Hematopoietic multipotent progenitor cell treated with erythropoietin and hydrocortisone succinate and interleukin-3 and kit ligand, for 6 days (in vitro differentiated cells): ENCODE data around the gene FKBP7.
"Not testable (repeated sequence)": the region's sequence is repeated elsewhere in the genome, so short reads cannot be mapped to it uniquely, and the experiment has no call there.

ENCODE experiments used
- DNase-seq: peaks from one replicate; pipeline ENCODE4 v3.0.0-alpha.2; 2015

The FKBP7 gene

DNA sequence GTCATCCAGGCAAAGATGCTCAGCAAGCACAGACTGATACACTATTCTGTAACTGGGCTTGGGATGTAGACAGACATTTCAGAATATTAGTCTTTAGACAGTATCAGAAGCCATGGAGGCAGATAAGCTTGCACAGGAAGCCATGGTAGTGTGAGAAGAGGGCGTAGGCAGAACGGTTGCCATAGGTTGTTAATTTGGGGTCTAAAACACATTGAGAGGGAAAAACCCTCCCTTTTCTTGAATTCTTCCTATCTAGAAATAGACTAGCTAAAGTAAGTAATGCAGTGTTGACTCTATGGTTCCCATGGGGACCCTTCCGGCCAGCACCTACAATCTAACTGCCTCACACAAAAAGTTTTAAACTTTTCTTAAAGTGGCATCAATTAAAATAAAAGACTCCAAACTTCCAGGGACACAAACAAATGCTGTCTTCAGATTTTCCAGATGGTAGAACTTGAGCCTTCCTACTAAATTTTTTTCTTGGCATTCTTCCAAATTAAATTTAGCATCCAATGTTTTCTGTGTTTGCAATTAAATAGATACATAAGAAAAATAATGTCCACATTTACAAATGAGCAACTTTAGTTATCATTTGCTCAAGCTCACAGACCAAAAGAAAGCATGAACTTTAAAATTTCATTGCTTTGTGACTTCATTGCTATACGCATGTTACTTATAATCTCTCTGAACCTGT, 29.3 kb downstream of the FKBP7 start:
- DNase-seq, result peak; percentile 20

DNA sequence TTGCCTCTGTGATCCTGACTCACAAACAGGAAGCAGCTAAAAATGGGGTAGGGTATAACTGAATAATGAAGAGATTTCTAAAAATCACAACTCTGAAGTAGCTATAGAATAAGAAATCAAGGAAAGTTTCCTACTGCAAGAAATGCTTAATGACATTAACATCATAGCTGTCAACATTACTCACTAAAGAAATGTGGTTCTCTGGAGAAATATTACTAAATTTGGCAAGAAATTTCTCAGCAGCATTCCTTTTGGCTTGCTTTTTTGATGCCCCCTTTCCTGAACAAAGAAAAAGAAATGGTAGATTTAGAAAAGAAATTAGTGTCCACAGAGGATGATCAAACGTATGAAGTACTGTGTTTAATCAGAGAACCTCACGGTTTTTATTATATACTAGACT, 37.0 kb downstream of the FKBP7 start:
- no peak for DNase-seq

DNA sequence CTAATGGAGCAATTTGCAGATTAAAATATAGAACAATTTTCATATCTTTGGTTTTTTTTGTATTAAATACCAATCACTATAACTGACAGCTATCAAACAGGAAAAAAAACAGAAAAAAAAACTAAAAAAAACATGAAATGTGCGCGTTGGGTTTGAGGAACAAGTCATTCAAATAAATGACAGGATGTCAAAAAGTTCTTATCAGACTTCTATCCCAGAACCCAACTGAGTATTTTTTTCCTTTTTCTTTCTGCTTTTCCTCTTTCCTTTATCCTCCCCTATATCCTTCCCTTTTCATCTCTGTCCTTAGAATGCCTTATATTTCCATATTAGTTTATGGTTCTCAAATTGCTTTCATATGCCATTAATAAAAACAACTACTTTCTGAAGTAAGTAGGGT, 41.7 kb downstream of the FKBP7 start:
- DNase-seq, result no peak

DNA sequence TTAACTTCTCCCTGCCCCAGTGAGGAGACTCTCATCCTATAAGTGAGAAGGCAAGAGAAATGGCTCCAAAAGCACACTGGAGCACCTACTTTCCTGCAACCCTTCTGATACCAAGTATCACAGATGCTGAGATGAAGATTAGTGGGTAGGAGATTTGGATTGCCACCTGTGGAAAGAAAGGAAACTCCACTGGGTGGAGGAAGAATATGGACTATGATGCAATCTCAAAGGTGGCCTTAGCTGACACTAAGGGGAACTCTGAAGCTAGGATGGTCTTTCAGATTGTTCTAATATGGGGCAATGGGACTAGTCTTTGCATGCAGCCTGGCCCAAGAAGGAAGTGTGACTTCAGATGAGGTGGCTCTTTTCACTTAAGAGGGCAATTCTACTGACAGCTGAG, 49.1 kb downstream of the FKBP7 start:
- DNase-seq, result no peak

DNA sequence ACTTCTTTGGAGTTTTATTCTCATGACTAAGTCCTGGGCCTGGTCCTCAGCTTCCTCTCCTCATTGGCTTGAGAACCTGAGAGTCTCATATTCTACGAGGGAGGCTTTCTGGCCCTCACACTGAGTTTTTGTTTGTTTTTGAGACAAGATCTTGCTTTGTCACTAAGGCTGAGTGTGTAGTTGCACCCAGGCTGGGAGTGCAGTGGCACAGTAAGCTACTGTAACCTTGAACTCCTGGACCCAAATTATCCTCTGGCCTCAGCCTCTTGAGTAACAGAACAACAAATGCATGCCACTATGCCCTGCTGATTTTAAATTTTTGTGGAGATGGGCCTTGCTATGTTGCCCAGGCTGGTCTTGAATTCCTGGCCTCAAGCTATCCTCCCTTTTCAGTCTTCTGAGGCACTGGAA, 50.0 kb downstream of the FKBP7 start:
- no peak for DNase-seq

DNA sequence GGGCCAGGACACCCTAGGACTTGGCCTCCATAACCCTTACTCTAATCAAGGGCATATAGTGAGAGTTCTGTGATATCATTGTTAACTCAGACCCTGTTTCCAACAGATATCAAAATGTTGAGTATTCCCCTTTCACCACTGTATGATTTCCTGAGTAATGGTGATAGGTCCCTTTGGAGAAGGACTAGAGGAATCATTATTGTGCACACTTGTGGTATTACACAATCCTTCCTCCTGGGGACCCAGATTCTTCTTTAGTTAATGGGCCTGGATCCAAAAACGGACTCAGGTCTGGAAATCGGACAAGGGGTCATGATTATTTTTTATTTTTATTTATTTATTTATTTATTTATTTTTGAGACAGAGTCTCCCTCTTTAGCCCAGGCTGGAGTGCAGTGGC, 50.9 kb downstream of the FKBP7 start:
- DNase-seq, result no peak

DNA sequence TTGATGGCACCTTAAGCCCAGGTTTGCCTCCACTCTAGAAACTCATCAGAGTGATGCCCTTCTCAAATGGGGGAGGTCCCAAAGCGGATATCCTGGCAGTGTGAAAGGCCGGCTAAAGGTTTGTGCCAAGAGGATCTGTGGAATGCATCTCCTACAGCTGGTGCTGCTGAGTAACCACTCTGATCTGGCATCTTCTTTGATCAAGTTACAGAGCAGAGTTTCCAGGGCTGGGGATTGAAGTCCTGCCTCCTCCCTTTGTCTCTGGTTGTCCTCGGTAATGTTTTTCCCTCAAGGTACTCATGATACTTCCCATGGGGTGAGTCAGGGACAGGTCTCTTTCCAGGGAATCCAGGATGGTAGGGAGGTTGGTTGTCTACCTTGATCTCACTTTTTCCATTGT, 52.0 kb downstream of the FKBP7 start:
- no peak for DNase-seq

DNA sequence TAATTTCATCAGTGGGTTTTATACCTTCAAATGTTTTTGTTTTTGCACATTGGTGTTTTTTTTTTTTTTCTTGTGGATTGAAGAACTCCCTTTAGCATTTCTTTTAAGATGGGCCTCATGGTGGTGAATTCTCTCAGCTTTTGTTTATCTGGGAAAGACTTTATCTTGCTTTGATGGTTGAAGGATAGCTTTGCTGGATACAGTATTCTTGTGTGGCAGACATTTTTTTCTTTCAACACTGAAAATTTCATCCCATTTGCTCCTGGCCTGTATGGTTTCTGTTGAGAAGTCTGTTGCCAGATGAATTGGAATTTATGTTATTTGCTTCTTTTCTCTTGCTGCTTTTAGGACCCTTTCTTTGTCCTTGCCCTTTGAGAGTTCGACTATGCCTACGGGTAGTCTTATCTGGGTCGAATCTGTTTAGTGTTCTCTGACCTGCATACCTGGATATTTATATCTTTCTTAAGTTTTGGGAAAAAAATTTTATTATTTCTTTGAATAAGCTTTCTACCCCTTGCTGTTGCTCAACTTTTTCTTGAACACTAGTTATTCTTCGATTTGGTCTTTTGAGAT, 53.1 kb downstream of the FKBP7 start:
- no peak for DNase-seq

DNA sequence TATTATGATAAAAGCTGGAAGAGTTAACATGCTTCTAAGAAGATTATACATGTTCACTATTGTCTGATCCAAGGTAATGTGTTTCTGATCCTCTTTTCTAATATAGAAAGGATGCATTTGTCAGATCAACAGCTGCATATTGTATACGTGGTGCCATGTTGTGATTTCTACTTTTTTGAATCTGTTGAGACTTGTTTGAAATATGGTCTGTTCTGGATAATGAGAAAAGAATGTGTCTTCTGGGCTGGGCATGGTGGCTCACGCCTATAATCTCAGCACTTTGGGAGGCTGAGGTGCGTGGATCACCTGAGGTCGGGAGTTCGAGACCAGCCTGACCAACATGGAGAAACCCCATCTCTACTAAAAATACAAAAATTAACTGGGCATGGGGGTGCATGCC, 54.7 kb downstream of the FKBP7 start:
- DNase-seq, result not testable (repeated sequence)

DNA sequence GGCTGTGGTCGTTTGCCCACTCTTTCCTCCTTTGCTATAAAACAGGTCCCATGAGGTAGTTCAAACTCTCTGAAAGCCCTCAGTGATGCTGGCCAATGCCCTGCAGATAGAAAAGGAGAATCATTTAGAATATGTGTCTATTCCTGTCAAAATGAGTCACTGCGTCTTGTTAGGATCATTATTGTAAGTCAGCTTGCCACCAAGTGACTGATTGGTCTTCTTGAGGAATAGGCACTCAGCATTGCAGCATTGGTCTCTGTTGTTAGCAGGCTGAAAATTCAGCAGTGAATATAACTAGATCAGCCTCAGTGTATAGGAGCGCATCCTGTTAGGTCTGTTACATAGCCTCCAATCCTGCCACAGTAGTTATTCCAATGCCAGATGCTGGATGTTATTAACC, 56.3 kb downstream of the FKBP7 start:
- DNase-seq, result no peak

DNA sequence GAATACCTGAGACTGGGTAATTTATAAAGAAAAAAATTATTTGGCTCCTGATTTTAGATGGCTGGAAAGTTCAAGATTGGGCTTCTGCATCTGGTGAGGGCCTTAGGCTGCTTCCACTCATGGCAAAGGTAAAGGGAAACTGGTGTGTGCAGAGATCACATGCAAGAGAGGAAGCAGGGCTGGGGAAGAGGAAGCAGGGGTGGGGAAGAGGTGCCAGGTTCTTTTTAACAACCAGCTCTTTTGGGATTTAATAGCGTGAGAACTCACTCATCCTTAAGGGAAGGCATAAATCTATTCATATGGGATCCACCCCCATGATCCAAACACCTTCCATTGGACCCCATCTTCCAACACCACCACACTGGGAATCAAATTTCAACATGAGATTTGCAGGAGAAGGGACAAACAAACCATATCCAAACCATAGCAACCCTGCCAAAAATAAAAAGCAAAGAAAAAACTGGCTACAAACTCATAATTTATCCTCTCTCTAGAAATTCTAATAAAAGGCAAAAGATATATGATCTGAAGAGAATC, 57.9 kb downstream of the FKBP7 start:
- no peak for DNase-seq

DNA sequence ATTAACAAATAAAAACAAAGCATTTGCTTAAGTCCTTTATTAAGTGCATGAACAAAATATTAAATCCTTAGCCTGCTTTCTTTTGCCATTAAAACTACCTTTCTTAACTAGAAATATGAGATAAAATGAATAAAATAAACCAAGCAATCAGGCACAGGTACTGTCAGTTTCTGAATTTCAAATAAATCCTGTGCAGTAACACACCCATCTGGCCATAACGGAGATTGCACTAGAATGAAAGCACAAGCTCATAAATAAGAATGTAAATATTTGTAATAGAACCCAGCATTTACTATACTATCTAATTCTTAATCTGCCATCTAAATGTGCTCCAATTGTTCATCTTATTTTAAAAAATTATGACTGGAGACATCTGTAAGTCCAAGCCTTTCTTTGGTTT, 59.3 kb downstream of the FKBP7 start:
- peak; percentile 54 for DNase-seq

DNA sequence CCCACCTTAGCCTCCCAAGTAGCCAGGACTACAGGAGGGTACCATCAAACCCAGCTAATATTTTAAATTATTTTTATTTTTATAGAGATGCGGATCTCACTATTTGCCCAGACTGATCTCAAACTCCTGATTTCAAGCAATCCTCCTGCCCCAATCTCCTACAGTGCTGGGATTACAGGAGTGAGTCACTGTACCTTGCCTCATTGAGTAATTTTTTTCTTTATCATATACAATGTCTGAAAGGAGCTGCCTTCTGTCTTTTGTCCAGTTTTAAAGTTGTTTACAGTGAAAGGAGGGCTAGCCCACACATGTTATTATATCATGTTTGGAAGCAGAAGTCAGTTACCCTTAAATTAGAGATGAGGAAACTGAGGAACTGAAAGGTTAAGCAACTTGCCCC, 60.0 kb downstream of the FKBP7 start:
- no peak for DNase-seq

DNA sequence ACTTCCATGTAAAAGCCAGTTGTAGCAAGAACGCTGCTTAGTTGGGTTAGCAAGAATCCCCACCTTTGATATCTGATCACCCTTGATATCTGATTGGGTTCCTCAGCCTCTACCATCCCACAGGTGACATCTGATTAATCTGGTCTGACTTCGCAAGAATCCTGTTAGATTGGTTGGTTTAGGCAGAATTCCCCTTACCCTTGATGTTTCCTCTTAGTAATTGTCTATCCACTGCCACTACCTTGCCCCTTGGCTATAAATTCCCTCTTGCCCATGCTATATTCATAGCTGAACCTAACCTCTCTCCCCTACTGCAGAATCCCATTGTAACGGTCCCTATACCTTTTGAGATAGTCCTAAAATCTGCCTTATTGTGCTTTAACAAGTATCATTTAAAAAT, 60.5 kb downstream of the FKBP7 start:
- DNase-seq, result no peak

DNA sequence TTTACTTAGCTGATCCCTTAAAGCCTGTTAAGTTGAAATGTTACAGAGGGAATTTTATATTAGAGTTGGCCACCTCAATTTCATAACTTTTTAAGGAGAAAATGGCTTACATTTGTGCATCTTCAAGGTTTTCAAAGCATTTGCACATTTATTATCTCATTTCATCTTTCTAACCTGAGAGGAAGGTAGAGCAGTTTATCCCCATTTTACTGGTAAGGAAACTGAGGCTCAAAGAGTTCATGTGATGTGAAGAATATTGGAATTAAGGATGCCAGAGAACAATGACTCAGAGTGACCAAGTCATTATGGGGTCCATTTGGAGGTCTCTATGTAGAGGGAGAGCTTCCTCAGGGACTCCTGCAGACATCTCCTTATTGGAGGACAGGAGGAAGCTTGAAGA, 62.4 kb downstream of the FKBP7 start:
- no peak for DNase-seq

DNA sequence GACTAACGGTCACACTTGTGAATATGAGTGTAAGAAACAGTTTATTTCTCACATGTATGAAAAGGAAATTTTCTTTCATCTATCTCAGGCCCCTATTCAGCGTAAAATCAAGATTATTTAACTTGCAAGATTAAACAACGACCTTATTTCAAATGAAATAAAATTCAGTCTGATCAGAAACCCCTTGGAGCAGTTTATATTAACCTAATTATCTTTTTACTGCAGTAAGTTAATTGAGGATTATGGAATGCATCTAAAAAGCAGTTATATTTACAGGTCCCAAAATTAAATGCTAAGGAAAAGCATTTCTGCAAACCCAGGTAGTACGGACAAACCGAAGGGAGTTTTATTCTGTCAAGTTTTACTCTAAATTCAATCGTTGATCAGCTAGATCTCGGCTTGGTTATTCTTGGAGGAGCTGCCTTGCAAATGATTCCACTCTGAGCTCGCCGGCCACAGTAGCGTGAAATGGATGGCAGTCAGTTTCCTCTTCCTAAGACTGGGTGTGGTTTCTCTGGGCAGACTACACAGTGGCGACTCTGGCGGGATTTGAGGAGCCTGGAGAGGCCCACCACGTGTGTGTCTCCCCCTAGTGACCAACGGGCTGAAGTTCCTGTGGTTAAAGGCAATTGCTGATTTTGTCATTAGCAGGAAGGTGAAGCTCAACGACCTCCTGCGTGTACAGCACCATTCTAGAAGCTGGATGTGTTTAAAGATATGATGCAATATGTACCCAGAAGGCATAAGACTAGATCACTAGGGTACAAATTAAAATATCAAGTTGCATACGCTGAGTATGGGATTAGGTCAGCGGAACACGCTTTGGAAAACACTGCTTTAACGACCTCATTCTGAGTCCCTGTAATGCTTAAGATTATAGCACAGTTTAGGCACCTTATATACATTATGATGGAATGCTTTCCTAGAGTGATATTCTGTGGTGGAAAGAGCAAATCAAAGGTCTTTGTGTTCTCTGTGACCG, 63.8 kb downstream of the FKBP7 start:
- DNase-seq, result peak; percentile 97
